Stimulated activated CD4-positive, alpha-beta T cell treated with anti-CD3 and anti-CD28 coated beads, TNF-alpha, amount 100 ng/mL, for 1 hour (primary cell): Measurements from ENCODE around the gene KLRF1.
"Not testable (repeated sequence)": the region's sequence is repeated elsewhere in the genome, so short reads cannot be mapped to it uniquely, and the experiment has no call there.

Experiments
- DNase-seq, 3 donors: peaks; one replicate each; pipeline ENCODE4 v3.0.0-alpha.2; 2020; ENCODE audit warnings: low read depth in 3 of 3, low spot score in 1 of 3

Gene KLRF1

GRCh38 chr12:9869307-9870161 lies 42.3 kb downstream of the KLRF1 start, which contains the start of gene CLEC2B:
Gene CLEC2B, minus strand, starts transcription at chr12:9869354.
- DNase-seq = no peak

GRCh38 chr12:9870286-9870866 lies 43.1 kb downstream of the KLRF1 start:
- no peak for DNase-seq

DNA sequence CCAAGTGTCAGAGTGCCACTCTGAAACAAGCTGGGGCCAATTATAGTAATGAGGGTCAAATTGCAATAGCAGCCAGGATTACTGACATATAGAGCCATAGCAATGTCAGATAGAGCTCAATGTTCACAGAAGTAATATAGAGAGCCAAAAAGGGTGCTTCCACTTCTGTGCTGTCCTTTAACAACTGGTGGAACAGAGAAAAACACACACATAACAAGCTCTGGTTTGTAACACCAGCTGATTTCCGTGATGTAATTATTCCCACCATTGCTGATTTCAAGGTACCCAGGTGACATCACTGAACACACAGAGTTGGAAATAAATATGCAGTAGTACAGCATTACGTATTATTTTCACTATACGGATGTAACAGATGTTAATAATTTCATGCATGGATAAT lies 44.9 kb downstream of the KLRF1 start:
- DNase-seq = no peak

DNA sequence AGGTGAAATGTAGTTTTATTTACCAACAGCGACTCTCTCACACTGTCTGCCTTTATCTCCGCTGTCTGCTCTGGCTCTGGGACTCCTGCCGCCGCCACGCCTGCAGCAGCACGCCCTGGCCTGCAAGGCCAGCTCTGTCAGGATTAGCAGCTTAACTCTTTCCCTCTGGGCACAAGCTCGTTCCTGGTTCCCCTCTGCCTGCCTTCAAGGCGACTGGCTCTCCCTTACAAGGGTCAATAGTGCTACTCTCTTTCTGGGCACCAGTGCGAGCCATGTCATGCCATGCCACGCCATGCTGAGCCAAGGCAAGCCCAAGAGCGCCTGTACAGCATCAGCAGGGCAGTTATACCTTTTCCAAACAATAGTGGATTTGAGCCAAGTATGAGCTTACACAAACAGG lies 45.5 kb downstream of the KLRF1 start:
- no peak for DNase-seq

GRCh38 chr12:9876120-9876519 lies 48.8 kb downstream of the KLRF1 start:
- DNase-seq = not testable (repeated sequence)

DNA sequence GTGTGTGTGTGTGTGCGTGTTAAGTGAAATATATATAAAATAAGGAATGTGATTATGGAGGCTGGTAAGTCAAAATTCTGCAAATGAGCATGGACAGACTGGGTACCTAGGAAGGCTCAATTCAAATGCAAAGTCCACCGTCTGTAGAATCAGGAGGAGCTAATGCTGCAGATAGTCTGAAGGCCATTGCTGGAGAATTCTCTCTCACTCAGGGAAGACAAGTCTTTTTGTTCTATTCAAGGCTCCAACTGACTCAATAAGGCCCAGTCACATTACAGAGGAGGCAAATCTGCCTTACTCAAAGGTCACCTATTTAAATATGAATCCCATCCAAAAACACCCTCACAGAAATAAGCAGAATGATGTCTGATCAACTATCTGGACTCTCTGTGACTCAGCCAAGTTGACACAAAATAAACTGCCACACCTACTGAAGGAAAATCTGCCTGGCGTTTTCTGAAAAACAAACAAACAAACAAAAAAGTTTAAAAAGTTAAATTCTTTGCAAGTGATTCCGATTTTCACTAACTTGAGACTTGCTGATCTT lies 53.3 kb downstream of the KLRF1 start:
- DNase-seq = no peak

GRCh38 chr12:9881246-9881645 lies 54.0 kb downstream of the KLRF1 start, which contains the start of gene KLRF2:
Gene KLRF2, plus strand, starts transcription at chr12:9881489. Its CDS starts 107 bp downstream, at chr12:9881596.
- DNase-seq = no peak

DNA sequence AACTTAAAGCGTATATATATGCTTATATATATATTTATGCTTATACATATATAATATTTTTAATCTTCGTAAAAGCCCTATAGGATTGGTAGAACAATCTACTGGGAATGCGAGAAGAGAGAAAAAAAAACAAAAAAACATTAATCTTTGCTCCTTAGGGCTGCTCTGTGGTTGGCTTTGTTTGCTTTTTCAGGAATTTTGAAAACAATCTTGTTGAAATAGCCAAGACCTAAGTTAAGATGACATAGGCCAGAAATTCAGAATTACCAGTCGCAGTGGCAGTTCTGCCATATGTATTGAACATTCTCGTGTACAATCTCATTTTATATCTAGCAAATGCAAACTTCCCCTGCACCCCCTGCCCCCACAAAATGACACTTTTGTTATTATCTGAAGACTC lies 54.7 kb downstream of the KLRF1 start:
- no peak for DNase-seq

DNA sequence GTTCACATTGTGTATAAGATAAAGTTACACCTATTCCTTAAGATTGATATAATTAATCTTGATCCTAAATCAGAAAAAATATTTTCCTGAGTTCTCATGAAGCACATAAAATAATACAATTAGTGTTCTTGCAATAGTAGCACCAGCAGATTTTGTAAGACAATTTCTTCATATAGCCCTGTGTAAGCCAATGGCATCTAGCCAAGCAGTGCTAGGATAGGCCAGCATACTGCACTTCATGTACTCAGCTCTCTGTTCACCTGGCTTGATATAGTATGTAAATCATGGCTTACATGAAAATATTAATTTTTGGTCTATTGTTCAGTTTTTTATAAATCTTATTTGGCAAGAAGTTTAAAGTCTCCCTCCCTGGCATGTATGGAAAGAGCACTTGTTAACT lies 55.9 kb downstream of the KLRF1 start:
- DNase-seq = no peak

GRCh38 chr12:9888665-9889273 lies 61.5 kb downstream of the KLRF1 start:
- DNase-seq = no peak
